ENCODE results near the gene ZNF236. TPM values are rescaled to one million over a fixed set of nuclear protein-coding genes. Genes with fewer than 3 reads are reported as not detected.

Gene ZNF236
- total and polyA plus RNA-seq, 10 of the 15 experiments (the other 5 are each of a cell fraction or from before 2014, with no cell fraction given): 1.0 to 14.4 (median 5.9) TPM

- H3K79me2 ChIP-seq (ENCODE audit: control insufficient read depth, insufficient read depth, low read length): no peaks in the 10 kb centered on the region
- H3K36me3 ChIP-seq (ENCODE audit: control insufficient read depth in 2 of 2, insufficient read depth in 2 of 2, low read length in 1 of 2): no peaks in the 10 kb centered on the region
- H3K9ac ChIP-seq (ENCODE audit: control insufficient read depth, insufficient read depth, low read length): no peak overlapping the region
- DNase-seq (ENCODE audit: low read depth, low spot score) (no peak), ATAC-seq (no peak), FAIRE-seq (no peak)
- POLR2A ChIA-PET: no interaction called here
- WGBS (ENCODE audit: insufficient coverage, insufficient replicate concordance, low lambda C conversion rate, missing lambda C conversion rate): 49% methylated on average over 12 of the region's 12 CpGs
- no TSS peak for BruUV-seq (replicated peaks)
- H4K20me1 ChIP-seq (ENCODE audit: control insufficient read depth, insufficient read depth): no peaks in the 10 kb centered on the region
- SMC1A ChIA-PET (ENCODE audit: uncharacterized antibody, unreplicated experiment): no interaction called here
- H3K27me3 ChIP-seq (replicated peaks in 1 of 2; ENCODE audit: control insufficient read depth in 2 of 2, insufficient read depth in 2 of 2, low read length in 1 of 2): no peaks in the 10 kb centered on the region
- RAD21 ChIA-PET (ENCODE audit: unreplicated experiment): no interaction called here
- no peaks in the 10 kb centered on the region; the same call in 2 of the 3 replicates for H3K9me3 ChIP-seq (replicated peaks; ENCODE audit: control insufficient read depth, insufficient read depth, low read length)
- TF ChIP-seq REST (IDR thresholded peaks at IDR 0.05; ENCODE audit: low read depth, low read length): no peak
- no peak for TF ChIP-seq BRCA1 (IDR thresholded peaks at IDR 0.05; ENCODE audit: low read depth, low read length)
- TF ChIP-seq ZBTB11 (CRISPR knock-in tag; IDR thresholded peaks at IDR 0.05): no peak
- intact Hi-C loops (cut with micrococcal nuclease; ENCODE audit: unreplicated experiment): no loop called here
- no peak overlapping the region for H3K4me3 ChIP-seq
- H3K27ac ChIP-seq (ENCODE audit: control insufficient read depth, insufficient read depth): no peak overlapping the region
- H2AFZ ChIP-seq (ENCODE audit: control insufficient read depth, low read depth, low read length): no peak overlapping the region
- CTCF ChIA-PET: interaction anchor here (5.4 kb wide), 1 partner anchor 11 kb away, joined by 35 read pairs; no protein-coding TSS in a partner anchor
- in situ Hi-C loops (cut with MboI): no loop called here
- H3K4me1 ChIP-seq (ENCODE audit: control insufficient read depth, insufficient read depth, low read length): no peaks in the 10 kb centered on the region
- no peak overlapping the region for H3K4me2 ChIP-seq (ENCODE audit: control insufficient read depth, insufficient read depth)
These were observed 31.3 kb upstream of the ZNF236 start for GRCh38 chr18:76791106-76791505.
